GM23338 (cell line): ENCODE data around the gene DPH1. TPM values are rescaled to one million over a fixed set of nuclear protein-coding genes. Genes with fewer than 3 reads are reported as not detected.

Experiments
- ATAC-seq: fragments of 200-7000 bp; cut with Tn5 transposase; 3 replicates; pipeline ENCODE4 v1.9.1; 2020
- DNase-seq: peaks from one replicate; pipeline ENCODE4 v3.0.0-alpha.2; 2015; ENCODE audit warnings: low spot score
- H2AFZ ChIP-seq: fragments of 200-600 bp; sonication (generic); 2 replicates; pipeline ENCODE4 v1.8.0; 2016; ENCODE audit warnings: antibody characterized with exemption, mild to moderate bottlenecking, moderate library complexity
- H3F3A ChIP-seq: fragments of 200-600 bp; sonication (generic); replicated peaks from 2 replicates; pipeline ENCODE4 v1.8.0; 2017; ENCODE audit warnings: antibody characterized with exemption, mixed run types, low read depth
- H3K27ac ChIP-seq: fragments of 200-600 bp; sonication (generic); 2 replicates; pipeline ENCODE4 v1.6.1; 2016; ENCODE audit warnings: low read depth
- H3K27me3 ChIP-seq: fragments of 200-600 bp; sonication (generic); 2 replicates; pipeline ENCODE4 v1.8.0; 2016; ENCODE audit warnings: mild to moderate bottlenecking, mixed run types, moderate library complexity; ENCODE audit not compliant: insufficient read depth
- H3K36me3 ChIP-seq: fragments of 200-600 bp; sonication (generic); 2 replicates; pipeline ENCODE4 v1.8.0; 2016; ENCODE audit warnings: mild to moderate bottlenecking; ENCODE audit not compliant: insufficient read depth
- H3K4me1 ChIP-seq: fragments of 200-600 bp; sonication (generic); 2 replicates; pipeline ENCODE4 v1.8.0; 2016; ENCODE audit warnings: mild to moderate bottlenecking, moderate library complexity; ENCODE audit not compliant: insufficient read depth
- H3K4me2 ChIP-seq: fragments of 200-600 bp; sonication (generic); 2 replicates; pipeline ENCODE4 v1.7.1; 2017; ENCODE audit warnings: mixed run types
- H3K4me3 ChIP-seq: fragments of 200-600 bp; sonication (generic); 2 replicates; pipeline ENCODE4 v1.6.1; 2016; ENCODE audit warnings: mixed run types
- H3K79me2 ChIP-seq: fragments of 200-600 bp; sonication (generic); replicated peaks from 2 replicates; pipeline ENCODE4 v1.8.0; 2017; ENCODE audit warnings: mild to moderate bottlenecking; ENCODE audit not compliant: insufficient read depth
- H3K9me2 ChIP-seq: fragments of 200-600 bp; sonication (generic); 2 replicates; pipeline ENCODE4 v1.8.0; 2017; ENCODE audit not compliant: insufficient read depth
- H4K20me1 ChIP-seq: fragments of 200-600 bp; sonication (generic); replicated peaks from 2 replicates; pipeline ENCODE4 v1.8.0; 2017; ENCODE audit warnings: mild to moderate bottlenecking; ENCODE audit not compliant: insufficient read depth
- H3K27ac Mint-ChIP-seq: 2 replicates; pipeline ENCODE4 v1.8.0; 2020; ENCODE audit warnings: inconsistent platforms, mild to moderate bottlenecking, moderate library complexity, mixed read lengths
- H3K27me3 Mint-ChIP-seq: 3 replicates; pipeline ENCODE4 v1.8.0; 2022; ENCODE audit warnings: low read depth, mild to moderate bottlenecking, moderate library complexity, mixed read lengths, inconsistent platforms; ENCODE audit not compliant: insufficient read depth, poor library complexity
- H3K36me3 Mint-ChIP-seq: 3 replicates; pipeline ENCODE4 v1.8.0; 2021; ENCODE audit warnings: low read depth, mild to moderate bottlenecking, inconsistent platforms, moderate library complexity, mixed read lengths
- H3K4me1 Mint-ChIP-seq: 3 replicates; pipeline ENCODE4 v1.8.0; 2020; ENCODE audit warnings: mild to moderate bottlenecking, inconsistent platforms, mixed read lengths
- H3K4me3 Mint-ChIP-seq: 3 replicates; pipeline ENCODE4 v1.8.0; 2021; ENCODE audit warnings: moderate library complexity, mild to moderate bottlenecking, inconsistent platforms, mixed read lengths
- H3K9me3 Mint-ChIP-seq: 3 replicates; pipeline ENCODE4 v1.8.0; 2020; ENCODE audit warnings: moderate library complexity, mild to moderate bottlenecking, inconsistent platforms, mixed read lengths
- CREB1 ChIP-seq: fragments of 250-450 bp; sonication (Bioruptor Pico); IDR thresholded peaks from 2 replicates; pipeline ENCODE4 v1.5.0; 2020; ENCODE audit warnings: low read depth, mild to moderate bottlenecking, moderate library complexity
- CTCF ChIP-seq, 2 experiments: fragments of 200-600 bp in 1 of 2; sonication (generic) in 1 of 2; conservative IDR thresholded peaks; 2 replicates each; pipeline versions ENCODE4 v1.5.1 to v1.6.1; 2016 to 2017; ENCODE audit warnings: antibody characterized with exemption in 2 of 2, low read depth in 2 of 2, mild to moderate bottlenecking in 2 of 2, moderate library complexity in 1 of 2
- ETS1 ChIP-seq: IDR thresholded peaks from 2 replicates; pipeline ENCODE4 v1.6.1; 2016; ENCODE audit warnings: antibody characterized with exemption
- EZH2 ChIP-seq: fragments of 200-600 bp; sonication (generic); IDR thresholded peaks from one replicate; pipeline ENCODE4 v1.8.0; 2017; ENCODE audit warnings: antibody characterized with exemption, mild to moderate bottlenecking, low read depth; ENCODE audit not compliant: unreplicated experiment
- EZH2phosphoT487 ChIP-seq: fragments of 200-600 bp; sonication (generic); IDR thresholded peaks from one replicate; pipeline ENCODE4 v1.8.1; 2018; ENCODE audit warnings: antibody characterized with exemption; ENCODE audit not compliant: unreplicated experiment
- JUNB ChIP-seq: IDR thresholded peaks from one replicate; pipeline ENCODE4 v1.6.1; 2016; ENCODE audit warnings: antibody characterized with exemption; ENCODE audit not compliant: unreplicated experiment
- NANOG ChIP-seq: IDR thresholded peaks from 2 replicates; pipeline ENCODE4 v1.6.1; 2016; ENCODE audit warnings: antibody characterized with exemption, borderline replicate concordance
- POLR2AphosphoS5 ChIP-seq: IDR thresholded peaks from 2 replicates; pipeline ENCODE4 v1.6.1; 2016; ENCODE audit warnings: antibody characterized with exemption, low read depth
- STAT1 ChIP-seq: IDR thresholded peaks from one replicate; pipeline ENCODE4 v1.6.1; 2016; ENCODE audit warnings: antibody characterized with exemption; ENCODE audit not compliant: unreplicated experiment
- ZNF114 ChIP-seq: fragments of 250-450 bp; sonication (Bioruptor Pico); IDR thresholded peaks from 2 replicates; pipeline ENCODE4 v1.5.0; 2020; ENCODE audit warnings: mild to moderate bottlenecking, moderate library complexity
- ZNF331 ChIP-seq: fragments of 250-450 bp; sonication (Bioruptor Pico); IDR thresholded peaks from 2 replicates; pipeline ENCODE4 v1.5.0; 2020; ENCODE audit warnings: low read depth, mild to moderate bottlenecking, moderate library complexity
- ZNF462 ChIP-seq: fragments of 250-450 bp; sonication (Bioruptor Pico); IDR thresholded peaks from 2 replicates; pipeline ENCODE4 v1.5.0; 2020; ENCODE audit warnings: mild to moderate bottlenecking, moderate library complexity
- polyA plus RNA-seq: library from polyadenylated mRNA; unstranded; fragments of >200 nt; fragmentation: Nextera tagmentation; extraction: Ambion mirVana; gene quantifications from 2 replicates; pipeline ENCODE4 v1.2.1, GENCODE V29; 2016
- total RNA-seq: library from RNA; depleted of rRNA; stranded (reverse); fragments of >200 nt; shearing (Covaris generic); gene quantifications from 2 replicates; pipeline ENCODE4 v1.2.3, GENCODE V29; 2014
- TF ChIP-seq, protein P1 (sequence below): IDR thresholded peaks from one replicate; pipeline ENCODE4 v1.6.1; 2018; ENCODE audit warnings: antibody characterized with exemption; ENCODE audit not compliant: unreplicated experiment

Gene DPH1
- total and polyA plus RNA-seq, 2 experiments from 2014 or later = 11.8 to 28.2 TPM

DNA sequence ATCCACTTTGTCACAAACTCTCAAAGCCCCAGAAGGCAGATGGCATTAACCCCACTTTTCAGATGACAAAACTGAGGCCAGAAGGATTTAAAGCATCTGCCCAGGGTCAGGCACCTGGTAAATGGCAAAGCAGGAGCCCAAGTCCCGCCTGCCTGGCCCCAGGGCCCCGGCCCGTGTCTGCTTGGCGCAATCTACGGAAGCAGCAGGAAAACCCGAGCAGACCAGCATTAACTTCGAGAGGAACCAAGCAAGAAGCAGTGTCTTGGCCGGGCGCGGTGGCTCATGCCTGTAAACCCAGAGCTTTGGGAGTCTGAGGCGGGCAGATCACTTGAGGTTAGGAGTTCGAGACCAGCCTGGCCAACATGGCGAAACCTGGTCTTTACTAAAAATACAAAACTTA lies 26.4 kb upstream of the DPH1 start:
- Histone ChIP-seq H4K20me1 (no peaks in the 10 kb centered on the region), H3F3A (no peaks in the 10 kb centered on the region), H3K36me3 (no peaks in the 10 kb centered on the region), H3K4me2 (no peak overlapping the region), H3K4me1 (peaks cover 4% of the 10 kb centered on the region; the same call in 1 of the 2 replicates), H3K79me2 (no peaks in the 10 kb centered on the region), H2AFZ (no peak overlapping the region), H3K27ac (no peak overlapping the region), H3K27me3 (peaks cover 13% of the 10 kb centered on the region), H3K9me2 (no peaks in the 10 kb centered on the region), H3K4me3 (no peak overlapping the region)
- Mint-ChIP-seq H3K27me3 (peaks cover 25% of the 10 kb centered on the region), H3K4me1 (peaks cover 9% of the 10 kb centered on the region), H3K36me3 (no peaks in the 10 kb centered on the region), H3K4me3 (no peak overlapping the region), H3K27ac (no peak overlapping the region), H3K9me3 (no peaks in the 10 kb centered on the region; the same call in 2 of the 3 replicates)
- TF ChIP-seq, protein P1, sequence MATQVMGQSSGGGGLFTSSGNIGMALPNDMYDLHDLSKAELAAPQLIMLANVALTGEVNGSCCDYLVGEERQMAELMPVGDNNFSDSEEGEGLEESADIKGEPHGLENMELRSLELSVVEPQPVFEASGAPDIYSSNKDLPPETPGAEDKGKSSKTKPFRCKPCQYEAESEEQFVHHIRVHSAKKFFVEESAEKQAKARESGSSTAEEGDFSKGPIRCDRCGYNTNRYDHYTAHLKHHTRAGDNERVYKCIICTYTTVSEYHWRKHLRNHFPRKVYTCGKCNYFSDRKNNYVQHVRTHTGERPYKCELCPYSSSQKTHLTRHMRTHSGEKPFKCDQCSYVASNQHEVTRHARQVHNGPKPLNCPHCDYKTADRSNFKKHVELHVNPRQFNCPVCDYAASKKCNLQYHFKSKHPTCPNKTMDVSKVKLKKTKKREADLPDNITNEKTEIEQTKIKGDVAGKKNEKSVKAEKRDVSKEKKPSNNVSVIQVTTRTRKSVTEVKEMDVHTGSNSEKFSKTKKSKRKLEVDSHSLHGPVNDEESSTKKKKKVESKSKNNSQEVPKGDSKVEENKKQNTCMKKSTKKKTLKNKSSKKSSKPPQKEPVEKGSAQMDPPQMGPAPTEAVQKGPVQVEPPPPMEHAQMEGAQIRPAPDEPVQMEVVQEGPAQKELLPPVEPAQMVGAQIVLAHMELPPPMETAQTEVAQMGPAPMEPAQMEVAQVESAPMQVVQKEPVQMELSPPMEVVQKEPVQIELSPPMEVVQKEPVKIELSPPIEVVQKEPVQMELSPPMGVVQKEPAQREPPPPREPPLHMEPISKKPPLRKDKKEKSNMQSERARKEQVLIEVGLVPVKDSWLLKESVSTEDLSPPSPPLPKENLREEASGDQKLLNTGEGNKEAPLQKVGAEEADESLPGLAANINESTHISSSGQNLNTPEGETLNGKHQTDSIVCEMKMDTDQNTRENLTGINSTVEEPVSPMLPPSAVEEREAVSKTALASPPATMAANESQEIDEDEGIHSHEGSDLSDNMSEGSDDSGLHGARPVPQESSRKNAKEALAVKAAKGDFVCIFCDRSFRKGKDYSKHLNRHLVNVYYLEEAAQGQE = no peak
- TF ChIP-seq EZH2 = no peak
- TF ChIP-seq STAT1 = no peak
- TF ChIP-seq ZNF114 (CRISPR knock-in tag) = no peak
- TF ChIP-seq POLR2AphosphoS5 = no peak
- TF ChIP-seq EZH2phosphoT487 = no peak
- TF ChIP-seq ZNF462 (CRISPR knock-in tag) = no peak
- TF ChIP-seq CREB1 (CRISPR knock-in tag) = no peak
- TF ChIP-seq NANOG = no peak
- no peak for TF ChIP-seq ETS1
- no peak for TF ChIP-seq JUNB
- no peak for TF ChIP-seq ZNF331
- no peak for TF ChIP-seq CTCF (conservative IDR thresholded peaks at IDR 0.05; ENCODE audit: low read depth in 2 of 2)
- ATAC-seq (no peak), DNase-seq (no peak)
